NCI-H2196 treated with DMSO at 0.1 percent for 48 hours (cell line): ENCODE measurements around the gene GLT6D1.

Experiments
- DNase-seq: peaks from one replicate; lab custom pipeline; 2025; ENCODE audit not compliant: unreplicated experiment; lab: John Stamatoyannopoulos, UW

Gene GLT6D1

GRCh38 chr9:135624282-135624681, 15.1 kb downstream of the GLT6D1 start:
- no peak for DNase-seq

- DNase-seq: no peak
These were observed 16.8 kb downstream of the GLT6D1 start for GRCh38 chr9:135622415-135623020.

DNA sequence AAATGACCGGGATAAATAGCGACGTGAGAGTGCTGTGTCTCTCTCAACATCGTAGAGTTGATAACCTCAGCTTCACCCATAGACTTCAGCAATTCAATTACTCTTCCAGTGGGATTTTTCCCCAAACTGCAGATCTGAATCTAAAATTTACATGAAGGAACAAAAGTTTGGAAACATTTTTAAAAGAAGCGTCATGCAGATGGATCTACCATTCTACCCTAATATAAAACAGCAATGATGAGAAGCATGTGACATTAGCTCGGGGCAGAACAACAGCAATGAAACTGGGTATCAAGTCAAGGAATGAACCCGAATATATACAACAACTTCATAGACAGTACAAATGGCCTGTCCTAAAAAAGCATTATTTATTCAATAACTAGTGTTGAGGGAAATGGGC, 18.8 kb downstream of the GLT6D1 start:
- no peak for DNase-seq

DNA sequence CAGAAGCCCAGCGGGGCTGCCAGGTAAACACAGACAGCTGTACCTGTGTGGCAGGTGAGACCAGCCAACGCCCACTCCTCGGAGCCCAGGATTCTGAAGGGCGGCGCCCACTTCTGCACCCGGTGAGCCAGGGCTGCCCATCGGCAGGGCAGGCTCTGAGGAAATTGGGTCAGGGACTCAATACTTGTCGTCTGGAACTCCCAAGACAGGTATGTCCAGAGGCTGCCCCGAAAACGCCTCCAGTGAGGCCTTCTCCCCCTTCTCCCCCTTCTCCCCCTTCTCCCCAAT, 19.8 kb downstream of the GLT6D1 start:
- no peak for DNase-seq

DNA sequence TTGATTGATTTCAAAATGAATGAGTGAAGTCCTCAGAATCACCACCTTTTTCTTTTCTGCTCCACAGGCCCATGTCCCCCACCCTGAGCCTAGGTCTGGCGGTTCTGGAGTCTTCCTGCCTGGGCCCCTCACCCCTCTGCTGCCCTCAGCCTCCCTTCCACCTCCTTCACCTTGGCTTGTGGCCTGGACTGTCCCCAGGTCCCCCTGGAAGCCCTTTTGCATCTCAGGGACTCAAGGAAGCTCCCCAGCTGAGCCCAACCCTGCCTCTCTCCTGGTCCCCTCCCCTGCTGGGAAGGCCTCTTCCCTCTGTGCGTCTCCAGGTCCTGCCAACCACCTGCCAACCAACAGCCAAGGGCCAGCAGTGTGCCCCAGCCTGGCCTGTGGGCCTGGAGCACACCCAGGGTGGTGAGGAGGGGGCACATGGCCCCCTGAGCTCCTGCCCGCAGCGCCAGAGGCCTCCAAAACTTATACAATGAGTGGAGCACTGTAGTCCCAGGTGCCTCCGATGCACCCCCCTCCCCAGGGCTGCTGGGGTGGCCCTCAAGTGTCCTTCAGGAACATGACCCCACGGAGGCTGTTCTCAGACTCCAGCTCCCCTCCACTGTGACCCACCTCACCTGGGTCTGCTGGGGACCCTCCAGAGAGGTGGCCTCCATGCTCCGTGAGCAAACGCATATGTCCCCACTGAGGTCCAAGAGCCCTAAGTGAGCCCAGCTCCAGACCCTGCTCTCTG, 20.3 kb downstream of the GLT6D1 start:
- no peak for DNase-seq

DNA sequence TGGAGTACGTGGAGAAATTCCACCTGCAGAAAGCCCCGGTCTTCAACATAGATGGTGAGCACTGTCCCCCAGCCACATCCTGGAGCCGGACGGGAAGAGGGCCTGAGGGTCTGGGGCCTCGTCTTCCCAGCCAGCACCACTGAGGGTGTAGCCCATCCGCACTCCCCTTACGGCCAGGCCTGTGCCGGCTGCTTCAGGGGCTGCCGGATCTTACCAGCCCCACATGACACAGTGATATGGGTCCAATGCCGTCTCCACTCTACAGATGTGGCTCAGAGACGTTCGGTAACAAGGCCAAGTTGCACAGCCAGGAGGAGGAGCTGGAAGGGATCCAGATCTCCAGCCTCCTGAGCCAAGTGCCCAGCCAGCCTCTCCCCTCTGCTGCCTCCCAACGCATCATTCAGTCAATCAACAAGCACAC, 21.3 kb downstream of the GLT6D1 start:
- no peak for DNase-seq

DNA sequence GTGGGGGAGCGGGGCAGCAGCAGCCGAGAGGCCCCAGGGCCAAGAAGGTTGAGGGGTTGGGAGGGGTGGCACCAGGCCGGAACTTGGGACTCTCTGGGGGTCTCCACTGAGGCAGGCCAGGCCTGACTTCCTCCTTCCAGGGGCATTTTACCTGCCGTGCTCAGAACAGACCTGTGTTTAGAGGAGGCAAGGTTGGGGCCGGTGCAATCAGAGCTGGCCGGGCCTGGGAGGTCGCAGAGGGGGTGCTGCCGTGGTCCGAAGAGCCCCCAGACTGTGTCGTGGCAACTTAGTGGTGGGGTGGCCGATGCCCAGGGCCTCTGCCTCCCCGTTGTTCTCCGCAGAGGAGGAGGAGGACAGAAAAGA, 21.8 kb downstream of the GLT6D1 start:
- DNase-seq: no peak

- no peak for DNase-seq
These were observed 22.5 kb downstream of the GLT6D1 start for GRCh38 chr9:135616619-135617537.

- DNase-seq: no peak
These were observed 23.4 kb downstream of the GLT6D1 start for GRCh38 chr9:135615666-135616618.

DNA sequence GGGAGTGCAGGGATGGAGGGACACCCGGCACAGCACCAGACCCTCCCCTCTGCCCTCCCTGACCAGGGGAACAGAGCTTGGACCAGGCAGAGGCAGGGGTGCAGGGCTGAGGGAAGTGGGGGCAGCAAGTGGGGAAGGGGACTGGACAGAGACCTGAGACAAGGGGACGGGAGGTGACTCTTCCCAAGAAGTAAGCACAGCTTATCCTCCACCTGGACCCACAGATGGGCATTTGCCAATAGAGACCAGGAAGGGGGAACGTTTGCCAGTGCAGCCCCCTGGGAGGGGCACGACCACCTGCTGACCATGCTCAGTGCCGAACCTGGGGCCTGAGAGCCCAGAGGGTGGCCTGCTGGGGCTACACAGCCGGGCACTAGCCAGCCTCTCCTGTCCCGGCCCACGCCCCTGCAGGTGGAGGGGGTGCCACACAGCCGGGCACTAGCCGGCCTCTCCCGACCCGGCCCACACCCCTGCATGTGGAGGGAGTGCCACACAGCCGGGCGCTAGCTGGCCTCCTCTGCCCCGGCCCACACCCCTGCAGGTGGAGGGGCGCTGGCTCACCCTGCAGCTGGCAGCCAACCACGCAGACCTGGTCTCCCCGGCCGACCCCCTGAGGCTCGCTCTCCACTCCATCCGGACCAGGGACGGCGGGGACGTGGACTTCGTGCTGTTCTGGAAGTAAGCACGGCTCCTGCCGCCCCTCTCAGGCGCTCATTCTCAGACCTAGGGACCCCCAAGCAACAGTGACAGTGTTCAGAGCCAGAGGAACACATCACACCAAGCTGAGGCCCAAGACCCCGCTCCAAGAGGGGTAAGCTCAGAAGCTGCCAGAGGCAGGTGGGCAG, 24.3 kb downstream of the GLT6D1 start:
- no peak for DNase-seq

- DNase-seq: no peak
These were observed 25.2 kb downstream of the GLT6D1 start for GRCh38 chr9:135613946-135614805.

- no peak for DNase-seq
These were observed 26.1 kb downstream of the GLT6D1 start for GRCh38 chr9:135612981-135613910.

DNA sequence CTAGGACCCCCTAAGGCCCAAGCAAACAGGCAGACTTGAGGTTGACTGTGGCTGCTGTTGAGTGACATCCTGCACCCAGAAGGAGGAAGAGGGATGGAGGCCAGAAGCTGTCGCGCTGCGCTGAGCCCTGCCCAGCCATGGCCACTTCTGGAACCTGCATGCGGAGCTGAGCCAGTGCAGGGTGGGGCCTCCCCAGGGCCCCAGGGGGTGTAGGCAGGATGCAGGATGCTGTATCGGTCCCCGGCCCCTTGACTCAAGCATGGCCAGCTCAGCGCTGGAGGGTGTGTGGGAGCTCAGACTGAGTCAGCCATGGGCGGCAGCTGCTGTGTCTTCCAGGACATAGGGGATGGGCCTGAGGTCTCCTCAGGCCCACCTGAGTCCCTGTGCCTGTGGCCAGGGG, 26.9 kb downstream of the GLT6D1 start:
- DNase-seq: no peak

- no peak for DNase-seq
These were observed 27.5 kb downstream of the GLT6D1 start for GRCh38 chr9:135611875-135612209.

GRCh38 chr9:135611142-135611874, 28.0 kb downstream of the GLT6D1 start:
- DNase-seq: no peak

DNA sequence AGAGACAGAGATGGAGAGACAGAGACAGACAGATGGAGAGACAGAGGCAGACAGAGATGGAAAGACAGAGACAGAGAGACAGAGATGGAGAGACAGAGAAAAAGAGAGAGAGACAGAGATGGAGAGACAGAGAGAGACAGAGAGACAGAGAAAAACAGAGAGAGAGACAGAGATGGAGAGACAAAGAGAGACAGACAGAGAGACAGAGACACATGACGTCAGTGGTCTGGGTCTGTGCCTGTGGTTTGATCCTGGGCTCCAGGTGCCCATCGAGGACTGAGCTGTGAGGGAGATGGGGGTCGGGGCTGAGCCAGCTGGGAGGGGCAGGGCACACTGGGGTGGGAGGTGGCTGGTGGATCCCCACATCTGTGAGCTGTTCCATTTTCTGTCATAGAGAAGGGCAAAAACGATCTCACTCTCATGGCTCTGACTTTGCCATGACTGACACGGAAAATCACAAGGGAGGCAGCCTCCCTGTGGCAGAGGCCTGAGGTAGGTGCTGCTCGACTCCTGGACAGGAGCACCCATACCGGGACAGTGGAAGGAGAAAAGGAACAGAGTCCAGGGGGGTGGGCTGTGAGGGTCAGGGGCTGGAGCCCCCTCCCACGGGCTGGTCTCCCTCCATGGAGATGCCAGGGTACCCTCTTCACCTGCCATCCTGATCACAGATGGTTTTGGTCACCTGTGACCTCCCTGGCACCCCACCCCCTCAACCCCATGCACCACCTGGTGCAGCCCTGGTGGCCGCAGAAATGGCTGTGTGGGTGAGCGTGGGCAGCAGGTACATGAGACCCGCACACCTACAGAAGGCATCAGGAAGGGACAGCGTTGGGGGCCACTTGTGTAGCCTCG, 28.8 kb downstream of the GLT6D1 start:
- no peak for DNase-seq
